ENCODE data around the gene PHF19. TPM values are rescaled to one million over a fixed set of nuclear protein-coding genes. Genes with fewer than 3 reads are reported as not detected.

The PHF19 gene
- polyA plus RNA-seq, 1 of the 3 experiments (the other 2 are of a cell fraction): 33.4 TPM

GRCh38 chr9:120889606-120890271 is 12.8 kb upstream of the PHF19 start:
- DNase-seq: no peak
- Histone ChIP-seq H3K27me3 (ENCODE audit: insufficient read depth) (no peaks in the 10 kb centered on the region), H3K9me2 (no peaks in the 10 kb centered on the region), H3K36me3 (replicated peaks in 1 of 2; ENCODE audit: control insufficient read depth in 1 of 2, insufficient read depth in 2 of 2, low read length in 1 of 2) (no peaks in the 10 kb centered on the region), H3K9me3 (no peaks in the 10 kb centered on the region), H4K20me1 (ENCODE audit: insufficient read depth) (no peaks in the 10 kb centered on the region), H3K4me2 (no peak overlapping the region), H3K4me3 (ENCODE audit: low read depth in 2 of 2, low read length in 1 of 2) (no peak overlapping the region), H2AFZ (ENCODE audit: low read depth) (no peak overlapping the region), H3K4me1 (ENCODE audit: control insufficient read depth in 1 of 2, insufficient read depth in 2 of 2, low read depth in 1 of 2, low read length in 1 of 2) (peaks cover 5 to 11% of the 10 kb centered on the region in 2 experiments; a peak in 2 of 4 replicates), H3F3A (replicated peaks; ENCODE audit: insufficient read depth) (peaks cover 11% of the 10 kb centered on the region), H3K9ac (no peak overlapping the region), H3K27ac (ENCODE audit: low read depth in 2 of 2, low read length in 1 of 2) (no peak overlapping the region), H3K79me2 (ENCODE audit: insufficient read depth) (no peaks in the 10 kb centered on the region)
- POLR2A ChIA-PET: no interaction called here
- CTCF ChIA-PET: interaction anchor here (0.8 to 1.5 kb wide), 3 partner anchors 9 to 47 kb away, joined by 3 to 4 read pairs (median 4); no protein-coding TSS in a partner anchor
- WGBS (ENCODE audit: low lambda C conversion rate): 100% methylated on average over 1 of the region's 1 CpG
- TF ChIP-seq SIN3A (IDR thresholded peaks at IDR 0.05; ENCODE audit: borderline replicate concordance, low read depth, low read length): no peak
- no peak for TF ChIP-seq SMC3 (IDR thresholded peaks at IDR 0.05; ENCODE audit: low read depth, low read length)
- TF ChIP-seq GATA2 (CRISPR knock-in tag; IDR thresholded peaks at IDR 0.05): no peak
- TF ChIP-seq POLR2AphosphoS5 (IDR thresholded peaks at IDR 0.05; ENCODE audit: low read depth, low read length): no peak
- no peak for TF ChIP-seq EZH2phosphoT487 (IDR thresholded peaks at IDR 0.05; ENCODE audit: borderline replicate concordance, low read depth)
- no peak for TF ChIP-seq USF2 (IDR thresholded peaks at IDR 0.05; ENCODE audit: borderline replicate concordance, low read depth, low read length)
- no peak for TF ChIP-seq PBX3 (IDR thresholded peaks at IDR 0.05)
- TF ChIP-seq, protein P1, sequence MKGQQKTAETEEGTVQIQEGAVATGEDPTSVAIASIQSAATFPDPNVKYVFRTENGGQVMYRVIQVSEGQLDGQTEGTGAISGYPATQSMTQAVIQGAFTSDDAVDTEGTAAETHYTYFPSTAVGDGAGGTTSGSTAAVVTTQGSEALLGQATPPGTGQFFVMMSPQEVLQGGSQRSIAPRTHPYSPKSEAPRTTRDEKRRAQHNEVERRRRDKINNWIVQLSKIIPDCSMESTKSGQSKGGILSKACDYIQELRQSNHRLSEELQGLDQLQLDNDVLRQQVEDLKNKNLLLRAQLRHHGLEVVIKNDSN (IDR thresholded peaks at IDR 0.05; ENCODE audit: borderline replicate concordance, low read depth): no peak
- no peak for TF ChIP-seq RAD21 (IDR thresholded peaks at IDR 0.05; ENCODE audit: low read length)
- TF ChIP-seq CHD2 (IDR thresholded peaks at IDR 0.05; ENCODE audit: low read length, partially characterized antibody): no peak
- TF ChIP-seq JUND (IDR thresholded peaks at IDR 0.05): no peak
- TF ChIP-seq MXI1 (IDR thresholded peaks at IDR 0.05; ENCODE audit: low read depth, low read length): no peak

DNA sequence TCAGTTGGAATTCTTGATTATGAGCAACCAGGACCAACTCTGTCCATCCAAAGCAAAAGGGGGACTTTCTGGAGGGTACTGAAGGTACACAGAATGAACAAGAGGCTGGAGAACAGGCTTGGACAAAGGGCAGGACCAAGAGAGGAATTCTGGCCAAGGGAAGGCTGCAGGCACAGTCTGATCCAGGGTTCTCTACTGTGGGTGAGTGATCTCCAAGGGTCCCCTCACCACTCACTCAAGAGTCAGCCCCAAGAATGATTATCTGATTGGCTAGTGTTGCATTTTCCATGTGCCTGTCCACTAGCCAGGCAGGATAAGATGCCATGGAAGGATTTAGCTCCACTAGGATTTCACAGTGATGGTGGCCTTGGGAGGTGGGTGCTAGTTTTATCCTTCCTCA is 11.6 kb upstream of the PHF19 start:
- Histone ChIP-seq H3K9me2 (no peaks in the 10 kb centered on the region), H3K9ac (no peak overlapping the region), H4K20me1 (ENCODE audit: insufficient read depth) (no peaks in the 10 kb centered on the region), H3K4me2 (no peak overlapping the region), H3K9me3 (no peaks in the 10 kb centered on the region), H3F3A (replicated peaks; ENCODE audit: insufficient read depth) (peaks cover 11% of the 10 kb centered on the region), H3K79me2 (ENCODE audit: insufficient read depth) (no peaks in the 10 kb centered on the region), H2AFZ (ENCODE audit: low read depth) (no peak overlapping the region), H3K27ac (ENCODE audit: low read depth in 2 of 2, low read length in 1 of 2) (no peak overlapping the region), H3K4me3 (ENCODE audit: low read depth in 2 of 2, low read length in 1 of 2) (no peak overlapping the region), H3K27me3 (ENCODE audit: insufficient read depth) (no peaks in the 10 kb centered on the region), H3K36me3 (replicated peaks in 1 of 2; ENCODE audit: control insufficient read depth in 1 of 2, insufficient read depth in 2 of 2, low read length in 1 of 2) (no peaks in the 10 kb centered on the region), H3K4me1 (ENCODE audit: control insufficient read depth in 1 of 2, insufficient read depth in 2 of 2, low read depth in 1 of 2, low read length in 1 of 2) (peaks cover 5 to 11% of the 10 kb centered on the region in 2 experiments; a peak in 2 of 4 replicates)
- POLR2A ChIA-PET: interaction anchor here (0.6 kb wide), 1 partner anchor 13 kb away, joined by 3 read pairs; no protein-coding TSS in a partner anchor
- no peak for DNase-seq
- TF ChIP-seq CHD2 (IDR thresholded peaks at IDR 0.05; ENCODE audit: low read length, partially characterized antibody) (no peak), TEAD4 (IDR thresholded peaks at IDR 0.05; ENCODE audit: borderline replicate concordance, insufficient read depth) (no peak), EP300 (IDR thresholded peaks at IDR 0.05; ENCODE audit: borderline replicate concordance in 1 of 2, low read depth in 1 of 2, low read length in 1 of 2) (no peak), NRF1 (IDR thresholded peaks at IDR 0.05; ENCODE audit: low read depth, low read length) (no peak)
- CTCF ChIA-PET: no interaction called here
